GM12878 (cell line): ENCODE results near the gene ZFP36. TPM values are rescaled to one million over a fixed set of nuclear protein-coding genes. Genes with fewer than 3 reads are reported as not detected.

Experiments
- ATAC-seq: fragments of 200-7000 bp; cut with Tn5 transposase; 3 replicates; pipeline ENCODE4 v1.9.1; 2020; ENCODE audit warnings: mild to moderate bottlenecking, moderate library complexity
- BruUV-seq: library from RNA; stranded (reverse); fragments of 400-500 nt; replicated peaks from 2 replicates; lab custom pipeline; 2021; lab: Mats Ljungman, UMichigan
- CTCF ChIA-PET: fragments of 300-600 bp; sonication (Branson Sonifier 250); formaldehyde crosslinking; extraction: SDS; loops from one replicate; lab custom pipeline; 2021; ENCODE audit warnings: inconsistent platforms; lab: Yijun Ruan, JAX
- POLR2A ChIA-PET: fragments of 350-600 bp; formaldehyde crosslinking; extraction: SDS; loops from one replicate; lab custom pipeline; 2021; ENCODE audit warnings: inconsistent platforms; lab: Charles Lee
- RAD21 ChIA-PET: fragments of 300-600 bp; sonication (Branson Sonifier 250); formaldehyde crosslinking; loops from one replicate; lab custom pipeline; 2023; ENCODE audit warnings: antibody characterized with exemption; ENCODE audit not compliant: unreplicated experiment; lab: Charles Lee
- SMC1A ChIA-PET: fragments of 300-600 bp; sonication (Branson Sonifier 250); formaldehyde crosslinking; loops from one replicate; lab custom pipeline; 2023; ENCODE audit not compliant: unreplicated experiment, uncharacterized antibody; lab: Charles Lee
- DNase-seq: peaks from one replicate; pipeline ENCODE4 v3.0.0-alpha.2; 2011; ENCODE audit warnings: low read depth, low spot score
- FAIRE-seq: peaks from 3 replicates; lab custom pipeline; 2011; peaks lifted over from hg19 to GRCh38; lab: Jason Lieb, UNC
- H2AFZ ChIP-seq: 2 replicates; pipeline ENCODE4 v1.6.0; 2011; ENCODE audit warnings: low read depth, low read length, control low read depth; ENCODE audit not compliant: control insufficient read depth
- H3K27ac ChIP-seq: 2 replicates; pipeline ENCODE4 v1.5.1; 2011; ENCODE audit warnings: control low read depth; ENCODE audit not compliant: control insufficient read depth, insufficient read depth
- H3K27me3 ChIP-seq, 2 experiments: replicated peaks in 1 of 2; 2 replicates each; pipeline versions ENCODE4 v1.6.0 to v1.6.1; 2011; ENCODE audit warnings: low read length in 1 of 2; ENCODE audit not compliant: control insufficient read depth in 2 of 2, insufficient read depth in 2 of 2
- H3K36me3 ChIP-seq, 2 experiments: 2 replicates each; pipeline ENCODE4 v1.5.1; 2011; ENCODE audit warnings: low read length in 1 of 2; ENCODE audit not compliant: control insufficient read depth in 2 of 2, insufficient read depth in 2 of 2
- H3K4me1 ChIP-seq: 2 replicates; pipeline ENCODE4 v1.6.1; 2011; ENCODE audit warnings: mild to moderate bottlenecking, low read length, moderate library complexity, mixed read lengths; ENCODE audit not compliant: control insufficient read depth, insufficient read depth
- H3K4me2 ChIP-seq: 2 replicates; pipeline ENCODE4 v1.6.0; 2011; ENCODE audit warnings: control low read depth; ENCODE audit not compliant: control insufficient read depth, insufficient read depth
- H3K4me3 ChIP-seq: fragments of 200-600 bp; sonication (generic); 2 replicates; pipeline ENCODE4 v1.5.1; 2016
- H3K79me2 ChIP-seq: 2 replicates; pipeline ENCODE4 v1.6.0; 2011; ENCODE audit warnings: low read length; ENCODE audit not compliant: control insufficient read depth, insufficient read depth
- H3K9ac ChIP-seq: 2 replicates; pipeline ENCODE4 v1.8.0; 2011; ENCODE audit warnings: low read length, control low read depth, mixed read lengths; ENCODE audit not compliant: control insufficient read depth, insufficient read depth
- H3K9me3 ChIP-seq: replicated peaks from 3 replicates; pipeline ENCODE4 v1.5.1; 2011; ENCODE audit warnings: mild to moderate bottlenecking, low read length; ENCODE audit not compliant: control insufficient read depth, insufficient read depth
- H4K20me1 ChIP-seq: 2 replicates; pipeline ENCODE4 v1.6.0; 2011; ENCODE audit not compliant: control insufficient read depth, insufficient read depth
- CHD2 ChIP-seq: IDR thresholded peaks from 2 replicates; pipeline ENCODE4 v1.6.1; 2011; ENCODE audit warnings: low read depth, low read length, improper control_type of control experiment, borderline replicate concordance
- E2F4 ChIP-seq: IDR thresholded peaks from 2 replicates; pipeline ENCODE4 v1.6.1; 2012; ENCODE audit warnings: low read depth, low read length, improper control_type of control experiment
- HDAC2 ChIP-seq: fragments of 200-600 bp; sonication (generic); IDR thresholded peaks from 2 replicates; pipeline ENCODE4 v1.6.1; 2017
- POLR2A ChIP-seq: IDR thresholded peaks from 2 replicates; pipeline ENCODE4 v1.6.1; 2011; ENCODE audit warnings: low read depth, mild to moderate bottlenecking, low read length
- SMC3 ChIP-seq: IDR thresholded peaks from 2 replicates; pipeline ENCODE4 v1.6.1; 2011; ENCODE audit warnings: low read length, improper control_type of control experiment, borderline replicate concordance
- STAT1 ChIP-seq: fragments of 450-650 bp; conservative IDR thresholded peaks from 2 replicates; pipeline ENCODE4 v1.6.1; 2014; ENCODE audit warnings: antibody characterized with exemption, mild to moderate bottlenecking
- WRNIP1 ChIP-seq: IDR thresholded peaks from 2 replicates; pipeline ENCODE4 v1.6.1; 2011; ENCODE audit warnings: low read depth, low read length, improper control_type of control experiment, borderline replicate concordance
- WGBS: methylation state at CpG from one replicate; pipeline ENCODE4 v1.1.6; 2016; ENCODE audit warnings: low lambda C conversion rate; ENCODE audit not compliant: insufficient replicate concordance, insufficient coverage; ENCODE audit errors: missing lambda C conversion rate; 5-methylcytosine and 5-hydroxymethylcytosine counted together
- in situ Hi-C: fragments of 300-500 bp; cut with MboI; formaldehyde crosslinking; loops from 9 replicates; pipeline ENCODE4 v1.14.3; 2018; ENCODE audit warnings: mixed read lengths
- intact Hi-C: fragments of 100-400 bp; cut with micrococcal nuclease; formaldehyde crosslinking; loops from one replicate; pipeline ENCODE4 v1.14.2; 2022; ENCODE audit not compliant: unreplicated experiment
- polyA plus RNA-seq, 11 experiments: library from polyadenylated mRNA; depleted of rRNA in 4 of 11; unstranded in 6 of 11; stranded (reverse) in 5 of 11; fragments of >200 nt; fragmentation: Nextera tagmentation in 4 of 11; fragmentation: Illumina TruSeq in 1 of 11; extraction: Ambion mirVana in 4 of 11; extraction: Trizol in 1 of 11; gene quantifications; 1 replicate in 1 of 11; 2 replicates in 10 of 11; pipeline versions ENCODE4 v1.2.1 to v1.2.3, GENCODE V29; 2011 to 2016; ENCODE audit warnings: inconsistent platforms in 2 of 11, missing spikeins in 2 of 11, low read depth in 1 of 11
- total RNA-seq, 4 experiments: library from RNA; depleted of rRNA in 3 of 4; stranded (reverse); fragments of >200 nt in 3 of 4; fragmentation: Illumina TruSeq in 1 of 4; extraction: Trizol in 1 of 4; gene quantifications; 2 replicates each; pipeline versions ENCODE4 v1.2.1 to v1.2.3, GENCODE V29; 2013 to 2021

Gene ZFP36
- total and polyA plus RNA-seq, 10 of the 15 experiments (the other 5 are each of a cell fraction or from before 2014, with no cell fraction given) = 5.3 to 55.0 (median 18.1) TPM

- TF ChIP-seq E2F4 (no peak), CHD2 (no peak), STAT1 (no peak), WRNIP1 (no peak)
- TF ChIP-seq, all 136 proteins: peak for 0
Observed at GRCh38 chr19:39382991-39383828, 23.4 kb upstream of the ZFP36 start (continued).

- H3K4me1 ChIP-seq = peaks cover 6% of the 10 kb centered on the region
- peaks cover 5 to 21% of the 10 kb centered on the region in 2 experiments for H3K36me3 ChIP-seq
- CTCF ChIA-PET = no interaction called here
- DNase-seq (no peak), FAIRE-seq (no peak), ATAC-seq (no peak; the same call in 2 of the 3 replicates)
- SMC1A ChIA-PET = no interaction called here
- no peaks in the 10 kb centered on the region for H3K27me3 ChIP-seq
- in situ Hi-C loops = no loop called here
- H3K27ac ChIP-seq = no peak overlapping the region
- H3K9me3 ChIP-seq = no peaks in the 10 kb centered on the region
- RAD21 ChIA-PET = no interaction called here
- H2AFZ ChIP-seq = no peak overlapping the region
- H3K79me2 ChIP-seq = peaks cover 6% of the 10 kb centered on the region
- POLR2A ChIA-PET = no interaction called here
- BruUV-seq = no TSS peak
- H3K4me2 ChIP-seq = no peak overlapping the region
- 62% methylated on average over 8 of the region's 9 CpGs for WGBS
- no peaks in the 10 kb centered on the region for H4K20me1 ChIP-seq
- TF ChIP-seq POLR2A = peak; percentile 53
- no peak for TF ChIP-seq SMC3
- TF ChIP-seq HDAC2 = no peak
- no peak overlapping the region for H3K9ac ChIP-seq
- intact Hi-C loops = no loop called here
- no peak overlapping the region for H3K4me3 ChIP-seq
Observed at GRCh38 chr19:39384839-39385568, 21.6 kb upstream of the ZFP36 start.
